Dendritic cell treated with granulocyte-macrophage colony-stimulating factor and Interleukin-4, amounts not matched to agents 40 ng/mL and 50 ng/mL, for 4 days (primary cell): ENCODE results near the gene ADAMTSL1.

ENCODE experiments used
- H3K27ac Mint-ChIP-seq: one replicate; pipeline ENCODE4 v1.8.0; 2022; ENCODE audit warnings: mild to moderate bottlenecking, mixed read lengths
- H3K27me3 Mint-ChIP-seq: one replicate; pipeline ENCODE4 v1.8.0; 2022; ENCODE audit warnings: mild to moderate bottlenecking, mixed read lengths
- H3K36me3 Mint-ChIP-seq: one replicate; pipeline ENCODE4 v1.8.0; 2022; ENCODE audit warnings: low read depth, mixed read lengths
- H3K4me1 Mint-ChIP-seq: one replicate; pipeline ENCODE4 v1.8.0; 2022; ENCODE audit warnings: low read depth, mixed read lengths
- H3K4me3 Mint-ChIP-seq: one replicate; pipeline ENCODE4 v1.8.0; 2022; ENCODE audit warnings: mild to moderate bottlenecking, moderate library complexity, mixed read lengths
- H3K9me3 Mint-ChIP-seq: one replicate; pipeline ENCODE4 v1.8.0; 2022; ENCODE audit warnings: mixed read lengths
- intact Hi-C: fragments of 100-400 bp; cut with micrococcal nuclease; formaldehyde crosslinking; loops from one replicate; pipeline ENCODE4 v1.15.0; 2022

ADAMTSL1 gene

DNA sequence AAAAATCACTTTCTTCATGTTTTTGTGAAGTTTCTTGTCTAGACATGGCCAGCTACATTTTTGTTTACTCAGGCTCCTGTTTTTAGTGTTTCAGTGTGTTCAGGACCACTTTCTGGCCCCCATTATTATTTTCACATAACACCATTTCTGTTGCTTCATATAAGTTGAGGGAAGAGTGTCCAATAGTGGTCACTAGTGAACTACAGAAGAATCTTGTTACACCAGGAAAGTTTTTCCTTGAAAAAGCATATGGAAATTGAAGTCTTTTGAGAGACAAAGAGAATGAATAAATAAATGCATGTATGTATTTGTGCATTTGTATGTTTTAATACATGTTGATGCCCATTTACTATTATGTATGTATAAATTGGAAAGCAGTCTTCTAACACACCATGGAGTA, 3.8 kb downstream of the ADAMTSL1 start:
- H3K36me3 Mint-ChIP-seq: no peaks in the 10 kb centered on the region
- H3K4me1 Mint-ChIP-seq: no peaks in the 10 kb centered on the region
- H3K9me3 Mint-ChIP-seq: no peaks in the 10 kb centered on the region
- no peak overlapping the region for H3K27ac Mint-ChIP-seq
- H3K27me3 Mint-ChIP-seq: peaks cover 10% of the 10 kb centered on the region
- no peak overlapping the region for H3K4me3 Mint-ChIP-seq
- intact Hi-C loops: no loop called here

DNA sequence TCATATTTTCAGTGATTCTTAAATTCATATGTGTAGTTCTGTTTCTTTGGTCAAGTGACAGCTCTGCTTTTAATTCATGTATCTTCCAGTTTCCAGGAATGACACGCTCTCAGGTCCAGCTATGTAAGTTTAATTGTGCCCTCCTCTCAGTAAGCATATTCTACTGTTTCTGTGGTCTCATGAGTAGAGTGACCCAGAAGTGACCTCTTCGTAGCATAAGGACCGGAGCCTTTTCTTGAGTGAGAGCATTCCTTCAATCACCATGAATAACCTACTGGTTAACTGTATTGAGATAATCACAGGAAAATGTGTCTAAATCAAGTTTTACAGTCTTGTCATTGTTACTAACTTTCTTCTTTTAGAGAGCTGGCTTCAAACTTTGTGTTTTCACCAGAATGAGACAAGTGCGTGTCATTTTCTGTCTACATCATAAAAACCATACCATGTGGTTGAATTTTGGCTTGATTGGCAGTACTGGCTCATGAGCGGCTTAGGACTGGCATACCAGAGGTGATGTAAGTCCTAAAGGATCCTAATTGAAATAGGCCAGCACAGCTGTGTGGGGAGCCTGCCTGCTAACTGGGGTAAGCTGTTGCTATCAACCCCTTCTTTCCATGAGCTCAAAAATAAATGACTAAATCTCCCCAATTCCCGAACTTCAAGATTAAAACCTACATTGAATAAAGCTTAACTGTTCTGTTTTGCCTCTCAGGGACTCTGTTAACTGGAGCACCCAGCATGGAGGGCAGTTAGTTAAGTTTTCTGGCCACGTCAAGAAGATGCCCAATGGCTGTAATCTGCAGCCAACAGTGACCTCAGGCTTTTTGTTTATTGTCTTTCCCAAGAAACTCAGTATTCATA, 4.8 kb downstream of the ADAMTSL1 start:
- Mint-ChIP-seq H3K36me3 (no peaks in the 10 kb centered on the region), H3K4me1 (no peaks in the 10 kb centered on the region), H3K27me3 (peaks cover 9% of the 10 kb centered on the region), H3K27ac (no peak overlapping the region), H3K9me3 (no peaks in the 10 kb centered on the region), H3K4me3 (no peak overlapping the region)
- intact Hi-C loops: no loop called here

DNA sequence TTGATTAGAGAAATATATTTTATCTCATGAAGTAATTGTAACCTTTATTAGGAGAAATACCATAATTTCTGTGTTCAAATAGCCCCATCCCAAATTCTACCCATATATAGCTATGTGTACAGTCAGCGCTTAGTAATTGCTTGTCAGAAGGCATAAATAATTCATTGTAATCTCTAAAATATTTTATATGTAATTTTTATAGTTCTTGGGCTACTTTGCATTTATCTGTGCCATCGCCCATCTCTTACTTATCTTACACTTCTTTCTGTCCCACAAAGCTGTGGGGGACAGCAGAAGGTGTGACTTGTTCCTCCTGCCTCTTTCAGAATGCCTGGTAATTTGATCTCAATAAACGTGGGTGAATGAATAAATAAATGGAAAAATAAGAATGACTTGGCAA, 5.5 kb downstream of the ADAMTSL1 start:
- Mint-ChIP-seq H3K4me1 (no peaks in the 10 kb centered on the region), H3K27ac (no peak overlapping the region), H3K27me3 (peaks cover 4% of the 10 kb centered on the region), H3K4me3 (no peak overlapping the region), H3K36me3 (no peaks in the 10 kb centered on the region), H3K9me3 (no peaks in the 10 kb centered on the region)
- intact Hi-C loops: no loop called here

DNA sequence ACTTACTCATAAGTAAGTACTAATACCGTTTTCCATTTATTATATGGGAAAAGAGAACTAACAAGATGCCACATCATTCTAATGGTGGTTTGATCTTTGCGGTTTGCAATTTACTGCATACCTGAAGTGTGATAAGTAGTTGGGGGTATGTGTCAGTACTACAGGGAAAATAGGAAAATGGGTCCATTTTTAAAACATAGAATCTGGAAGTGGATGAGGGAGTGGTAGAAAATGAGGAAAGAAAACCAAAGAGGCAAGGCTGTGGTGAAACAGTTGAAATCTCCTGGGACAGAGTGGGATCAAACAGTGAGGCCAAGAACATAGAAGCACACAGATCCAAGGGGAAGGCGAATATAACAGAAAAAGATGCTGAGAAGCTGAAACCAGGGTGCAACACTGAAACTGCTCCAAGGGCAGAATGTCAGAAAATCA, 6.7 kb downstream of the ADAMTSL1 start:
- no peaks in the 10 kb centered on the region for H3K4me1 Mint-ChIP-seq
- no peaks in the 10 kb centered on the region for H3K36me3 Mint-ChIP-seq

GRCh38 chr9:18482371-18482770, 8.4 kb downstream of the ADAMTSL1 start:
- Mint-ChIP-seq H3K4me3 (no peak overlapping the region), H3K27me3 (peaks cover 2% of the 10 kb centered on the region), H3K36me3 (no peaks in the 10 kb centered on the region), H3K27ac (no peak overlapping the region), H3K4me1 (no peaks in the 10 kb centered on the region), H3K9me3 (no peaks in the 10 kb centered on the region)
- intact Hi-C loops: no loop called here

More for the DNA sequence above, 6.7 kb downstream of the ADAMTSL1 start:
- no peaks in the 10 kb centered on the region for H3K9me3 Mint-ChIP-seq
- H3K27me3 Mint-ChIP-seq: peaks cover 2% of the 10 kb centered on the region
- intact Hi-C loops: no loop called here
- H3K4me3 Mint-ChIP-seq: no peak overlapping the region
- H3K27ac Mint-ChIP-seq: no peak overlapping the region

GRCh38 chr9:18485714-18486113, 11.8 kb downstream of the ADAMTSL1 start:
- Mint-ChIP-seq H3K27ac (no peak overlapping the region), H3K9me3 (no peaks in the 10 kb centered on the region), H3K27me3 (peaks cover 2% of the 10 kb centered on the region), H3K36me3 (no peaks in the 10 kb centered on the region), H3K4me1 (no peaks in the 10 kb centered on the region), H3K4me3 (no peak overlapping the region)
- intact Hi-C loops: no loop called here

DNA sequence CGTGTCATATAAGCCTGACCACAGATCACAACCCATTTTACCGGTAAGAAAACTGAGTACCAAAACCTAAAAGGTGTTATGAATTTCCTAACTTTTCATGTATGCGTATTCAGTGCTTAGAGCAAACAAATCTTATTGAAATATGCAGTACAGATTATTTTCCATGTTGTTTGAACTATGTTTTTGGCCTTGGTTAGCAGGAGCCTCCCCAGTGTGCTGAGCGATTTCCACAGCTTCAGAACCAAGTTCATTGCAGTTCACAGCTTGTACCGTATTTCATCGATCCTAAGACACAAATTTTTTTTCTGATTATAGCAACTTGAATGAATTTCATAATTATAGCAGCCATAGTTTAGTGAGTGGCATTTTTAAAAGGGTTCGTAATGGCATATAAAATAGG, 13.7 kb downstream of the ADAMTSL1 start:
- no peaks in the 10 kb centered on the region for H3K36me3 Mint-ChIP-seq
- intact Hi-C loops: no loop called here
- H3K4me1 Mint-ChIP-seq: no peaks in the 10 kb centered on the region
- no peak overlapping the region for H3K4me3 Mint-ChIP-seq
- no peaks in the 10 kb centered on the region for H3K9me3 Mint-ChIP-seq
- H3K27ac Mint-ChIP-seq: no peak overlapping the region
- H3K27me3 Mint-ChIP-seq: peaks cover 2% of the 10 kb centered on the region

DNA sequence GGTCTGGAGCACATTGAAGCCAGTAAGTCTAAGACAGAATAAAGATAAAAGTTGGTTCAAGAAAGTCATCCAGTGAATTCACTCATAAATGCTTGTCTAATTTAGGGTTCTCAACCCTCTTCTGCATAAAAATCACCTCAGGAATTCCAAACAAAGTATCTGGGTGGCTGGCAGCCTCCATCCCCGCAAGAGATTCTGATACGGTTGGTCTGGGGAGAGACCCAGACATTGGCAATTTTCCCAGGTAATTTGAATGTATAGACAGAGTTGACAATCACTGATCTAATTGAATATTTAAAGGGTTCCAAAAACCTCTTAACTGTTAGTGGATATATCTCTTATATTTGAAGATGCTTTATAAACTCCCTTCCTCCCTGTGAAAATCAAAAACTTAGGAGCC, 14.9 kb downstream of the ADAMTSL1 start:
- Mint-ChIP-seq H3K36me3 (no peaks in the 10 kb centered on the region), H3K27me3 (peaks cover 2% of the 10 kb centered on the region), H3K9me3 (no peaks in the 10 kb centered on the region), H3K27ac (no peak overlapping the region), H3K4me1 (no peaks in the 10 kb centered on the region), H3K4me3 (no peak overlapping the region)
- intact Hi-C loops: no loop called here

DNA sequence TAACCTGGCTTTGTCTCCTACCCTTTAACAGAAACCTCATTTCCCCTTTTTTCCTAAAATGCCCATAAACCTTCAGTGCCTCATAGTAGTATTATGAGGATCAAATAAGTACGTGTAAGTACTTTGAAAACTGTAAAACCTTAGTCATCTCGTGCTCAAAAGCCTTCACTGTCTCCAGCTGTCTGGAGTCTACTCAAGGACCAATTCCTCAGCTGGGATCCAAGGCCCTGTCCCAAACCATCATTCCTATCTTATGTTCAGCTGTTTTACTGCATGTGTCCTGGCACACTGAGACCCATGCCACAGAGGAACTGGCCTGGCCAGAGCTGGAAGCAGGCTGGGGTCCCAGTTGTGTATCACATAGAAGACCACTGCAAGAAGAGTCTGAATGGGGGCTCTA, 15.9 kb downstream of the ADAMTSL1 start:
- no peak overlapping the region for H3K27ac Mint-ChIP-seq
- H3K27me3 Mint-ChIP-seq: peaks cover 2% of the 10 kb centered on the region
- no peaks in the 10 kb centered on the region for H3K36me3 Mint-ChIP-seq

GRCh38 chr9:18490641-18491370, 16.9 kb downstream of the ADAMTSL1 start:
- Mint-ChIP-seq H3K27ac (no peak overlapping the region), H3K4me3 (no peak overlapping the region), H3K9me3 (no peaks in the 10 kb centered on the region), H3K27me3 (no peaks in the 10 kb centered on the region), H3K36me3 (no peaks in the 10 kb centered on the region), H3K4me1 (no peaks in the 10 kb centered on the region)
- intact Hi-C loops: no loop called here

More for the DNA sequence above, 15.9 kb downstream of the ADAMTSL1 start:
- Mint-ChIP-seq H3K4me1 (no peaks in the 10 kb centered on the region), H3K9me3 (no peaks in the 10 kb centered on the region), H3K4me3 (no peak overlapping the region)
- intact Hi-C loops: no loop called here

GRCh38 chr9:18492612-18493011, 18.7 kb downstream of the ADAMTSL1 start:
- no peaks in the 10 kb centered on the region for H3K27me3 Mint-ChIP-seq
- H3K36me3 Mint-ChIP-seq: no peaks in the 10 kb centered on the region
- H3K9me3 Mint-ChIP-seq: no peaks in the 10 kb centered on the region
- H3K27ac Mint-ChIP-seq: no peak overlapping the region
- no peak overlapping the region for H3K4me3 Mint-ChIP-seq
- H3K4me1 Mint-ChIP-seq: no peaks in the 10 kb centered on the region
- intact Hi-C loops: no loop called here

DNA sequence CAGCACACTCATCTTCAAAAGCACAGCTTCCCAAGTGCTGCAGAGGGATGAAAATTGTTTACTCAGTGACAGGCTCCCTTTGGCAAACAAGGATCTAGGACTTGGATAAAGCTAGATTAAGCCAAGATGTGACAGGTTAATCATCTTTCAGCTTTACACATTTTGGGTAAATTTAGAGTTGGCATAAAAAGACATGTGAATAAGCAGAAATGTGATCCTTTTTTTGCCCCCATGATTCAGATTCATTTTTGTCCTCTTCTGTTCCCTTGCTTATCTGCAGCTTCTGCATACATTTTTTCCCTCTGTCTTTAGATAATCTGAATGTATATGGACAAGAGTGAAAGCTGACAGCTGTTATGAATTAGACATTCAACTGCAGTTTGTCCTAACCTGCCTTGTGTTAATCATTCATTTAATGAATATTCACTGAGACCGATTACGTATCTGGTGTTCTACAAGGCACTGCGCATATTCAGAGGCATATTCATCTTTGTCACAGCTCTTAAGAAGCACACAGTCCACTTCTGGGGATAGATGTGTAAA, 19.6 kb downstream of the ADAMTSL1 start:
- no peaks in the 10 kb centered on the region for H3K4me1 Mint-ChIP-seq
- no peaks in the 10 kb centered on the region for H3K9me3 Mint-ChIP-seq
- no peaks in the 10 kb centered on the region for H3K27me3 Mint-ChIP-seq
- H3K4me3 Mint-ChIP-seq: no peak overlapping the region
- intact Hi-C loops: no loop called here
- H3K36me3 Mint-ChIP-seq: no peaks in the 10 kb centered on the region
- no peak overlapping the region for H3K27ac Mint-ChIP-seq

DNA sequence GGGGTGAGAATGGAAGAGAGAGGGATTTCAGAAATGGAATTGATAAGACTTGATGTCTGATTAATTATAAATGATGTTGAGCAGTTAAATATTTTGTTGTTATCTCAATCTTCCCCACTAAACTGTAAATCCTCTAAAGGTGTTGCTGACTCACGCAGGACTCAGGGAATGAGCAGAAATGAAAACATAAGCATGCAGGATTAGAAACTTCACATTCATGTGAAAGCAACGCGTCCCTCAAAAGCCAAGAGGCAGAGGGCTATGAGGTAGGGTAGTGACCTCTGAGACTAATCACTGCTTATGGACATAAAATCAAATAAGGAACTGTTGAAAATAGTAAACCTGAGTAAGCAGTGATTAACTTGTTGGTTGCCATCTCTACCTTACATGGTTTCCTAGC, 21.1 kb downstream of the ADAMTSL1 start:
- Mint-ChIP-seq H3K4me1 (no peaks in the 10 kb centered on the region), H3K36me3 (no peaks in the 10 kb centered on the region), H3K9me3 (no peaks in the 10 kb centered on the region), H3K4me3 (no peak overlapping the region), H3K27ac (no peak overlapping the region), H3K27me3 (no peaks in the 10 kb centered on the region)
- intact Hi-C loops: no loop called here

DNA sequence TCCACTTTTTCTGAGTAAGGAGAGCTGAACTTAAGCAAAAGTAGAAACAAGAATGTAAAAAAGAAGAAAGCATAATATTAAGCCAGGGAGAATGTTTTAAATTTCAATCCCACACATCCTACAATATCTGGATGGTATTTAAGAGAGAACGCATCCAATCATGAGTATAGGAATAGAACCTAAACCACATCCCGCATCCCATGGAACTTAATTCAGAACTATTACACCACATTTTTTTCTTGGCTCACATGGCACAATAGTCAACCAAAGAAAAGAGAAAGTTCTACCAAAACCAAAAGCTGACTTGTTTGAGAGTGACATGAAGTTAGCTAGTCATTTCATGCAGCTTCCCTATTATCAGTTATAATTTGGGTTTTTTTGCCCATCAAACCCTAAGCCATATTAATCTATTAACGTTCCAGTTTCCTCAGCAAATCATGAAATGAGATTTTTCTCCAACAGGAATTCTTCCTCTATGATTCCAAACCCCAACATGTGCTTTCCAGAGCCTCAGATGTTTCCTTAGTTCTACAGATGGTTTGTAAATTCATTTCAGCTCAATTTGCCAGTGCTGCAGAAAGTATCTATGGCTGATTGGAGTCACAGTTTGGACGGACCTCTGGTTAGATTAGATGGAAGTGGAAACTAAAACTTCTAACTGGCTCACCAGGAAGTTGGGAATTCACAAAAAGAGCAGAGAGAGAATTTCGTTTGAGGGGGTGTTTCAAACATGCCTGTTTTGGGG, 22.5 kb downstream of the ADAMTSL1 start:
- no peaks in the 10 kb centered on the region for H3K4me1 Mint-ChIP-seq
- no peaks in the 10 kb centered on the region for H3K36me3 Mint-ChIP-seq
- no peaks in the 10 kb centered on the region for H3K9me3 Mint-ChIP-seq
- H3K27me3 Mint-ChIP-seq: no peaks in the 10 kb centered on the region
- no peak overlapping the region for H3K27ac Mint-ChIP-seq
- no peak overlapping the region for H3K4me3 Mint-ChIP-seq
- intact Hi-C loops: no loop called here
